HTERT RPE-1 (cell line): ENCODE results near the gene TEF.

Experiments used
- in situ Hi-C: fragments of 300-500 bp; cut with MboI; formaldehyde crosslinking; loops from 4 replicates; pipeline ENCODE4 v1.14.3; 2020; ENCODE audit warnings: low sequenced_read_pairs

Gene TEF

DNA sequence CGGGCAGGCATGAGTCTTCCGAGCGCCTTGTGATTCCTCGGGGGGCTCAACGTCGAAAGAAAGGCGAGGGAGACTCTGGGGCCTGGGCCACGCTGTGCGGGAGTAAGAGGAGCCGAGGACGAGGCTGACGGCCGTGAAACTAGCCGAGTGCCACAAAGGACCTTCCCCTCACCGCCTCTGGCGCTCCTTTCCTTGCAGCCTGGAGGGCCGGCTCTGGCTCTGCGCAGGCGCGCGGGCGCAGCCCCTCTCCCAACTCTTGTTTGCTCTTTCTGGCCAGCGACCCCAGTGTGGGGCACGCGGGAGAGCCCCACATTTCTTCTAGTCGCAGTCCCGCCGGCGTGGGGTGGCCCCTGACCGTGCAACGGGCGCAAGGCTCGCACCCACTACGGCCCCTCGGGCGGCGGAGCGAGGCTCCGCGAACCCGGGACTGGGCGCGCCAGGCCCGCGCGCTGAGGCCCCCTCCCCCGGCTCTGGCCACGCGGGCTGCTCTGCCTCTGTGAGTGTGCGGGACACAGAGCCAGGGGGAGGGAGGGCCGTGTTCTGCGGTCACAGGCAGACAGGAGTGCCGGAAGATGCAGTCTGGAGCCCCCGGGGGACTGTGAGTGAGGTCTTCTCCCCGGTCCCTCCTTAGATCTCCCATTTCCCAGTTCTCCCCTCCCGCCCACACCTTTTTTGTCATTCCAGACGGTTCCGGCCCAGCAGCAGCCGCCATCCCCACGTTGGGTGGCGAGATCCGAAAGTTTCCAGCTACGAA is 65.9 kb downstream of the TEF start:
- in situ Hi-C loops: no loop called here

DNA sequence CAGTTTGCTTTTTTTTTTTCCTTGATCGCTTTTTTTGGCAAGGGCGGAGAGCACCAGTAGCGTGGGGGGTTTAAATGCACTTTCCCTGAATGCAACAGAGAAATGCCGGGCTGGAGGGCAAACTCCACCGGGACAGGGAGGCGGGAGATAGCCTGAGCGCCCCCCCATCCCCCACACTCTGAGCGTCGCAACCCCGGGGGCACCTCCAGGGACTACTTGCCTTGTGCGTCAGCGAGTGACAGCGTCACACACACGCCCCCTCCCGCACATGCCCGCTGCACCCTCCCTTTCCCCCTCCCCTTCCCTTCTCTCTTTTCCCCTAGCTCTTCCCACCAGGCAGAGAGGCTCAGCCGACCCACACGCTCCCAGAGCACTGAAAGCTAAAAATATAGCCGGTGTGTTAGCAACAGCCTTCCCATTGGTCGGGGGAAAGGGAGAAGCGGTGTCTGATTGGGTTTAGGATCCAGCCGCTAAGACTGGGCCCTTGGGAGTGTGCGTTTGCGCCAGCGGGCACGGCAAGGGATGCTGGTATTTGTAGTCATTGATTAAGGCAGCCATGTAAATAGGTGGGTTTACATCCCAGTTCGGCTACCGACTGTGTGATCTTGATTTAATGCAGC is 66.6 kb downstream of the TEF start:
- in situ Hi-C loops: no loop called here
